Measurements from ENCODE around the gene CC2D2A.

DNA sequence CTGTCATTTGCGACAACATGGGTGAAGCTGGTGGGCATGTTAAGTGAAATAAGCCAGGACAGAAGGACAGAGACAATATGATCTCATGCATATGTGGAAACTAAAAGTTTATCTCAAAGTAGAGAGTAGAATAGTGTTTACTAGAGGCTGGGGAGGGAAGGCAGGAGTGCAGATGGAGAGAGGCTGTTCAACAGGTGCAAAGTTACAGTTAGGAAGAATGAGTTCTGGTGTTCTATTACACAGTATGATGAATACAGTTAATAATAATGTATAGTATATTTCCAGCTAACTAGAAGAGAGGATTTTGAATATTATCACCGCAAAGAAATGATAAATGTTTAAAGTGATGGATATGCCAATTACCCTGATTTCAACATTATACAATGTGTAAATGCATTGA, 115.6 kb downstream of the CC2D2A start:
- TF ChIP-seq POLR2A (IDR thresholded peaks at IDR 0.05), result no peak
- TF ChIP-seq, protein P1, sequence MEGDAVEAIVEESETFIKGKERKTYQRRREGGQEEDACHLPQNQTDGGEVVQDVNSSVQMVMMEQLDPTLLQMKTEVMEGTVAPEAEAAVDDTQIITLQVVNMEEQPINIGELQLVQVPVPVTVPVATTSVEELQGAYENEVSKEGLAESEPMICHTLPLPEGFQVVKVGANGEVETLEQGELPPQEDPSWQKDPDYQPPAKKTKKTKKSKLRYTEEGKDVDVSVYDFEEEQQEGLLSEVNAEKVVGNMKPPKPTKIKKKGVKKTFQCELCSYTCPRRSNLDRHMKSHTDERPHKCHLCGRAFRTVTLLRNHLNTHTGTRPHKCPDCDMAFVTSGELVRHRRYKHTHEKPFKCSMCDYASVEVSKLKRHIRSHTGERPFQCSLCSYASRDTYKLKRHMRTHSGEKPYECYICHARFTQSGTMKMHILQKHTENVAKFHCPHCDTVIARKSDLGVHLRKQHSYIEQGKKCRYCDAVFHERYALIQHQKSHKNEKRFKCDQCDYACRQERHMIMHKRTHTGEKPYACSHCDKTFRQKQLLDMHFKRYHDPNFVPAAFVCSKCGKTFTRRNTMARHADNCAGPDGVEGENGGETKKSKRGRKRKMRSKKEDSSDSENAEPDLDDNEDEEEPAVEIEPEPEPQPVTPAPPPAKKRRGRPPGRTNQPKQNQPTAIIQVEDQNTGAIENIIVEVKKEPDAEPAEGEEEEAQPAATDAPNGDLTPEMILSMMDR (IDR thresholded peaks at IDR 0.05), result no peak
- no peak for TF ChIP-seq POLR2AphosphoS5 (IDR thresholded peaks at IDR 0.05)
